SJCRH30 (cell line): ENCODE data around the gene MCTP2. TPM values are rescaled to one million over a fixed set of nuclear protein-coding genes. Genes with fewer than 3 reads are reported as not detected.
"Not testable (repeated sequence)": the region's sequence is repeated elsewhere in the genome, so short reads cannot be mapped to it uniquely, and the experiment has no call there.

Experiments
- DNase-seq, 2 experiments: peaks; one replicate each; pipeline ENCODE4 v3.0.0-alpha.2; 2015 to 2020
- H3K27ac ChIP-seq: fragments of 250-450 bp; sonication (Bioruptor Pico); 2 replicates; pipeline ENCODE4 v1.5.1; 2020; ENCODE audit warnings: mild to moderate bottlenecking, moderate library complexity
- H3K27me3 ChIP-seq: fragments of 250-450 bp; sonication (Bioruptor Pico); 2 replicates; pipeline ENCODE4 v1.5.1; 2020; ENCODE audit warnings: mild to moderate bottlenecking, moderate library complexity
- H3K36me3 ChIP-seq: fragments of 250-450 bp; sonication (Bioruptor Pico); 2 replicates; pipeline ENCODE4 v1.5.1; 2020; ENCODE audit warnings: mild to moderate bottlenecking, moderate library complexity
- H3K4me1 ChIP-seq: fragments of 250-450 bp; sonication (Bioruptor Pico); 2 replicates; pipeline ENCODE4 v1.5.1; 2020; ENCODE audit warnings: mild to moderate bottlenecking, moderate library complexity
- H3K4me3 ChIP-seq: fragments of 250-450 bp; sonication (Bioruptor Pico); 2 replicates; pipeline ENCODE4 v1.5.1; 2020; ENCODE audit warnings: mild to moderate bottlenecking, moderate library complexity
- H3K9me3 ChIP-seq: fragments of 250-450 bp; sonication (Bioruptor Pico); replicated peaks from 2 replicates; pipeline ENCODE4 v1.5.1; 2020; ENCODE audit warnings: mild to moderate bottlenecking, moderate library complexity
- total RNA-seq: library from RNA; depleted of rRNA; stranded (reverse); fragments of >200 nt; shearing (Covaris generic); gene quantifications from 2 replicates; pipeline ENCODE4 v1.2.3, GENCODE V29; 2014

The MCTP2 gene
- total RNA-seq, 1 experiment from 2014 or later, result 0.38 TPM

- Histone ChIP-seq H3K27me3 (no peaks in the 10 kb centered on the region), H3K9me3 (no peaks in the 10 kb centered on the region), H3K4me1 (no peaks in the 10 kb centered on the region), H3K36me3 (no peaks in the 10 kb centered on the region), H3K27ac (no peak overlapping the region), H3K4me3 (no peak overlapping the region)
- no peak for DNase-seq
Observed at GRCh38 chr15:94228611-94229010, 2.8 kb upstream of the MCTP2 start.

DNA sequence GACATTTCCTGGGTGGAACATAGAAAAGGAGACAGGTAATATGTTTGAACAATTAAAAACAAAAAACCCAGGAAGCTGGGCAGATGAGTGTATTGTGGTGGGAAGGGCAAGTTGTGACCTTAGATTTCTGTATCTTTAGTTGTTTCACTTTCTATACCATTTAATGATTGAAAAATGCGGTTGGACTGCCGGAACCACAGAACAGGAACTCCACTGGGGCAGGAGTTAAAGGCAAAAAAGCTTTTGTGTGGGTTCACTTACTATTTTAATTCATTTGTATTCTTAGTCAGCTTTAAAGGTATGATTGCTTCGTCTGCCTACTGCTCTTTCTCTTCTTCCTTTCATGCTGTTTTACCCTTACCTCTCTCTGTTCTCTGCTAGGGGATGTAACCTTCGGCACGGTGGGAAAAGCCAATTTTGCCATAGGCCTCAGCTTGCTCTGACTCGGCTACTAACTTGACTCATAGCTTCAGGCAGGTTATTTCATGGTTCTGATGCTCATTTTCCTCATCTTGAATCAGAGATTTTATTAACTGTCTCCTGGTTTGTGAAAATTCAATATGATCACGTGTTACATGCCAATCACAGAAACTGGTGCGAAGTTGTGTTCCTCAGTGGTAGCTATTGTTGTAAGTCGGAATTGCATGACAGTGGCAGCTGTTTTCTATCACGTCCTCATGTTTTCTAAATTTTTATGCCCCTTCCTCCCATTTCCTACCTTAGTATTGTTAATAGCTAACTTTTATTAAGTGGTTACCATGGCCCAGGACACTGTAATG, 1.6 kb upstream of the MCTP2 start:
- no peaks in the 10 kb centered on the region for H3K4me1 ChIP-seq
- no peak for DNase-seq
- no peaks in the 10 kb centered on the region for H3K27me3 ChIP-seq
- no peak overlapping the region for H3K27ac ChIP-seq
- no peaks in the 10 kb centered on the region for H3K9me3 ChIP-seq
- H3K36me3 ChIP-seq, result no peaks in the 10 kb centered on the region
- no peak overlapping the region for H3K4me3 ChIP-seq

- H3K27ac ChIP-seq, result no peak overlapping the region
- no peaks in the 10 kb centered on the region for H3K9me3 ChIP-seq
- H3K36me3 ChIP-seq, result no peaks in the 10 kb centered on the region
- H3K4me3 ChIP-seq, result no peak overlapping the region
- no peaks in the 10 kb centered on the region for H3K27me3 ChIP-seq
- H3K4me1 ChIP-seq, result no peaks in the 10 kb centered on the region
- DNase-seq, result no peak
Observed at GRCh38 chr15:94230431-94230882, 904 bp upstream of the MCTP2 start.

DNA sequence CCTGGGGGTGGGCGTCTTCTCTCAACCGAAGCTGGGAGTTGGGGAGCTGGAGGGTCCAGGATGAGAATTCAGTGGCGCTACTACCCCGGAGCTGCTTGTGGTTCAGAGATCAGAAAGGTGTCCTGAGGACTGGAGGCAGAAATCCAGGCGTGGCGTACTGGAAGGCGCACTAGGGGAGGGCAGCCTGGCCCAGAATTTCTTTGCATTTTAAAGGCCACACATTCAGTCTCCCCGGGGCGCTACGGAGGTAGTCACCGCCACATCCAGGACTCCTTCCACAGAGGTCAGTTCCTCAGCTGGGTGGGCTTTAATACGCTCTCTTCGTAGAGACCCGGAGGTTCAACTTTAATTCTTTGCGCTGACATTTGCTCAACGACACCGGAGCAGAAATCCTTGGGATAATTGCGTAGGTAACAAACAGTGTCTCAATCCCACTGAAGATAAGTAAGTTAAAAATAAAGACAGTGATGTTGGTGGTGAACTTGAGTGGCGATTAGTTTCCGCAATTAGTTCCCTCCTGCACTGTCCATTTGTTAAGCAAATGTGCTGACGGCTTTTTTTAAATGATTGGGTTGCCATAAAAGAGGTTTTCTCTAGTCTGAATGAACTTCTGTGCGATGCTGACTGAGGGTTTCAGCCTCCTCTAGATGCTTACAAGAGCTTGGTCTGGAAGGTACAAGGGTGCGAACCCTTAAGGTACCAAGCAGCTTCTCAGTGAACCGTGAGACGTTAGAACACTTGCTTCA, 535 bp downstream of the MCTP2 start:
- Histone ChIP-seq H3K4me3 (no peak overlapping the region), H3K27me3 (no peaks in the 10 kb centered on the region), H3K9me3 (no peaks in the 10 kb centered on the region), H3K27ac (no peak overlapping the region), H3K36me3 (no peaks in the 10 kb centered on the region), H3K4me1 (no peaks in the 10 kb centered on the region)
- no peak for DNase-seq

GRCh38 chr15:94233441-94233840, 2.1 kb downstream of the MCTP2 start:
- no peaks in the 10 kb centered on the region for H3K36me3 ChIP-seq
- H3K4me1 ChIP-seq, result no peaks in the 10 kb centered on the region
- H3K27ac ChIP-seq, result no peak overlapping the region
- H3K9me3 ChIP-seq, result no peaks in the 10 kb centered on the region
- no peaks in the 10 kb centered on the region for H3K27me3 ChIP-seq
- DNase-seq, result no peak
- no peak overlapping the region for H3K4me3 ChIP-seq

DNA sequence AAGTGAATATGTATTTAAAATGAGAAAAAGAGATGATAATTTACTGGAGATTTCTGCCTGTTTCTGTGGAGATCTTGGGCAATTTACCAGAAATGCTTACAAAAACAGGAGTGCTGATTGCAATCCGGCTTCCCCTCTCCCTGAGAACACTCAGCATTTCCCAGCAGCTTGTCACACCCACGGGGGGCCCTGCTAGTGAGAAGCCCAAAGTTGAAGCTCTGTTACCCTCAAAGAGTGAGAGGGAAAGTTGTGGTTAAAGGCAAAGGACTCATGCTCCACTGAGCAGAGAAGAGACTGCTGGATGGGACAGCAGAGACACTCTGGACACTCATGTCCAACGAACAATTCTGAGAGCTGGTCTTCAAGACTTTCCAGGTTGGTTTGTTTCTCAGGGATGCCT, 2.9 kb downstream of the MCTP2 start:
- no peaks in the 10 kb centered on the region for H3K27me3 ChIP-seq
- no peak overlapping the region for H3K27ac ChIP-seq
- no peaks in the 10 kb centered on the region for H3K9me3 ChIP-seq
- DNase-seq, result no peak
- no peak overlapping the region for H3K4me3 ChIP-seq
- no peaks in the 10 kb centered on the region for H3K4me1 ChIP-seq
- H3K36me3 ChIP-seq, result no peaks in the 10 kb centered on the region

DNA sequence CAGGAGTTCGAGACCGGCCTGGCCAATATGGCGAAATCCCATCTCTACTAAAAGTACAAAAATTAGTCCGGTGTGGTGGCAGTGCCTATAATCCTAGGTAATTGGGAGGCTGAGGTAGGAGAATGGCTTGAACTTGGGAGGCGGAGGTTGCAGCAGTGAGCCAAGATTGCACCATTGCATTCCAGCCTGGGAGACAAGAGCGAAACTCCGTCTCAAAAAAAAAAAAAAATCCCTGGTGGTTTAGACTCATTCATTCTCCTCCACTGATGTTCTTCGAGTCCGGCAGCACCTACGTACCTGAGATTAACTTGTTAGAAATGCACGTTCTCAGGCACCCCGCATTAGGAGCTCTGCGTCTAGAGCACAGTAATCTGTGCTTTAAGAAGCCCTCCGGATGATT, 3.7 kb downstream of the MCTP2 start:
- no peaks in the 10 kb centered on the region for H3K36me3 ChIP-seq
- DNase-seq, result no peak

GRCh38 chr15:94235646-94236045, 4.3 kb downstream of the MCTP2 start:
- no peak overlapping the region for H3K27ac ChIP-seq
- DNase-seq, result no peak
- no peak overlapping the region for H3K4me3 ChIP-seq
- no peaks in the 10 kb centered on the region for H3K9me3 ChIP-seq
- H3K27me3 ChIP-seq, result no peaks in the 10 kb centered on the region
- no peaks in the 10 kb centered on the region for H3K4me1 ChIP-seq
- H3K36me3 ChIP-seq, result no peaks in the 10 kb centered on the region

More for the DNA sequence above, 3.7 kb downstream of the MCTP2 start:
- no peaks in the 10 kb centered on the region for H3K4me1 ChIP-seq
- no peak overlapping the region for H3K4me3 ChIP-seq
- H3K9me3 ChIP-seq, result no peaks in the 10 kb centered on the region
- no peak overlapping the region for H3K27ac ChIP-seq
- no peaks in the 10 kb centered on the region for H3K27me3 ChIP-seq

GRCh38 chr15:94236608-94237007, 5.2 kb downstream of the MCTP2 start:
- no peak overlapping the region for H3K4me3 ChIP-seq
- H3K36me3 ChIP-seq, result no peaks in the 10 kb centered on the region
- no peaks in the 10 kb centered on the region for H3K9me3 ChIP-seq
- H3K4me1 ChIP-seq, result no peaks in the 10 kb centered on the region
- H3K27ac ChIP-seq, result no peak overlapping the region
- DNase-seq, result no peak
- no peaks in the 10 kb centered on the region for H3K27me3 ChIP-seq

DNA sequence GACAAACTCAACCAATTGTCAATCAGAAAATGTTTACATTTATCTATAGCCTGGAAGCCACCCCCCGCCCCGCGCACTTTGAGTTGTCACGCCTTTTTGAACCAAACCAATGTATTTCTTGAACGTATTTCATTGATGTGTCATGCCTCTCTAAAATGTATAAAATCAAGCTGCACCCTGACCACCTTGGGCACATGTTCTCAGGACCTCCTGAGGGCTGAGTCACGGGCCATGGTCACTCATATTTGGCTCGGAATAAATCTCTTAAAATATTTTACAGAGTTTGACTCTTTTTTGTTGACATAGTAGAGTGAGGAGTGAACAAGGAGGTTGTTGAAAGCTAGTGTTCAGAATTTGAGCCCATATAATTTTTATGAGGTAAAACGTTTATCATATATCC, 6.5 kb downstream of the MCTP2 start:
- Histone ChIP-seq H3K4me1 (no peaks in the 10 kb centered on the region), H3K36me3 (no peaks in the 10 kb centered on the region), H3K4me3 (no peak overlapping the region), H3K27ac (no peak overlapping the region), H3K27me3 (no peaks in the 10 kb centered on the region), H3K9me3 (no peaks in the 10 kb centered on the region)
- no peak for DNase-seq

- DNase-seq, result no peak
- no peak overlapping the region for H3K4me3 ChIP-seq
- no peaks in the 10 kb centered on the region for H3K36me3 ChIP-seq
- no peaks in the 10 kb centered on the region for H3K9me3 ChIP-seq
- H3K27me3 ChIP-seq, result no peaks in the 10 kb centered on the region
- H3K4me1 ChIP-seq, result no peaks in the 10 kb centered on the region
- no peak overlapping the region for H3K27ac ChIP-seq
Observed at GRCh38 chr15:94238539-94239118, 7.3 kb downstream of the MCTP2 start.

DNA sequence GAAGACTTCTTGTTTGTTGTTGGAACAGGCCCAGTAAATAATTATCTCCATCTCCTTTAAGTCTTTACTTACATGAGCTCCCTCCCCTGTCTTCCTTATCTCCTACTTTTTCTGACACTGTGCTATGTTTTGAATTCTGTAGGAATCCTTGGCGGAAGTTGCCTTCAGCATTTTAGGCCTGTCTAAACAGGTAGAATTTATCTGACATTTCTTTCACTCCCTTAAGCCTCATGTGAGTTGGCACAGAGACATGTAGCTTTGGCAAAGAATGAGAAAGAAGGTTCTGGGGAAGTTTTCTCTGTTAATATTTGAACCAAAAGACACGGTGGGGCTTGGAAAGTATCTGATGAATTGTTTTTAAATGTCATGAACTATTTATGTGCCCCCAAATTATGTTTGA, 8.1 kb downstream of the MCTP2 start:
- Histone ChIP-seq H3K27ac (no peak overlapping the region), H3K9me3 (no peaks in the 10 kb centered on the region), H3K36me3 (no peaks in the 10 kb centered on the region), H3K4me3 (no peak overlapping the region), H3K4me1 (no peaks in the 10 kb centered on the region), H3K27me3 (no peaks in the 10 kb centered on the region)
- DNase-seq, result no peak

- no peak overlapping the region for H3K27ac ChIP-seq
- no peak overlapping the region for H3K4me3 ChIP-seq
- H3K9me3 ChIP-seq, result no peaks in the 10 kb centered on the region
- DNase-seq, result no peak
- no peaks in the 10 kb centered on the region for H3K36me3 ChIP-seq
- no peaks in the 10 kb centered on the region for H3K4me1 ChIP-seq
- no peaks in the 10 kb centered on the region for H3K27me3 ChIP-seq
Observed at GRCh38 chr15:94240480-94240879, 9.1 kb downstream of the MCTP2 start.

- no peaks in the 10 kb centered on the region for H3K36me3 ChIP-seq
- DNase-seq, result no peak
- no peaks in the 10 kb centered on the region for H3K4me1 ChIP-seq
- H3K27ac ChIP-seq, result no peak overlapping the region
- H3K9me3 ChIP-seq, result no peaks in the 10 kb centered on the region
- H3K4me3 ChIP-seq, result no peak overlapping the region
- H3K27me3 ChIP-seq, result no peaks in the 10 kb centered on the region
Observed at GRCh38 chr15:94242257-94242656, 10.9 kb downstream of the MCTP2 start.

DNA sequence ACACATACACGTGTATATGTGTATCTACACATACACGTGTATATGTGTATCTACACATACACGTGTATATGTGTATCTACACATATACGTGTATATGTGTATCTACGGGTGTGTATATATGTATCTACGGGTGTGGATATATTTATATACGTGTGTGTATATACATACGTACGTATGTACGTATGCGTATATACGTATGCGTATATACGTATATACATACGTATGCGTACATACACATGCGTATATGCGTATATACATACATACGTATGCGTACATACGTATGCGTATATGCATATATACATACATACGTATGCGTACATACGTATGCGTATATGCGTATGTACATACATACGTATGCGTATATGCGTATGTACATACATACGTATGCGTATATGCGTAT, 11.6 kb downstream of the MCTP2 start:
- H3K4me1 ChIP-seq, DNase-seq, H3K9me3 ChIP-seq, H3K27me3 ChIP-seq, H3K27ac ChIP-seq, H3K36me3 ChIP-seq, H3K4me3 ChIP-seq: not testable (repeated sequence)
